Liver (tissue), 9 donors: ENCODE measurements around the gene NPIPB8. TPM values are rescaled to one million over a fixed set of nuclear protein-coding genes. Genes with fewer than 3 reads are reported as not detected.
"Not testable (repeated sequence)": the region's sequence is repeated elsewhere in the genome, so short reads cannot be mapped to it uniquely, and the experiment has no call there.

ENCODE experiments used
- DNase-seq: peaks from one replicate; pipeline ENCODE4 v3.0.0-alpha.2; 2017; ENCODE audit warnings: low spot score
- H3K27ac ChIP-seq, 2 donors: one replicate each; pipeline ENCODE4 v1.7.0; 2013; ENCODE audit warnings: inconsistent platforms in 2 of 2, low read length in 2 of 2, control low read depth in 1 of 2, low read depth in 1 of 2, mild to moderate bottlenecking in 1 of 2
- H3K27me3 ChIP-seq, 4 donors: one replicate each; pipeline versions ENCODE4 v1.6.1 to v1.7.0; 2013; ENCODE audit warnings: low read length in 3 of 4, inconsistent platforms in 1 of 4, mild to moderate bottlenecking in 1 of 4, moderate library complexity in 1 of 4; ENCODE audit not compliant: control insufficient read depth in 4 of 4, insufficient read depth in 4 of 4
- H3K36me3 ChIP-seq, 4 donors: one replicate each; pipeline versions ENCODE4 v1.6.1 to v1.7.0; 2013; ENCODE audit warnings: low read length in 3 of 4, mild to moderate bottlenecking in 3 of 4, low read depth in 1 of 4, moderate library complexity in 1 of 4; ENCODE audit not compliant: control insufficient read depth in 4 of 4, insufficient read depth in 3 of 4
- H3K4me1 ChIP-seq, 4 donors: one replicate each; pipeline versions ENCODE4 v1.6.1 to v1.7.0; 2013; ENCODE audit warnings: low read length in 3 of 4, mild to moderate bottlenecking in 3 of 4, moderate library complexity in 1 of 4; ENCODE audit not compliant: control insufficient read depth in 4 of 4, insufficient read depth in 4 of 4
- H3K4me3 ChIP-seq, 3 donors: one replicate each; pipeline versions ENCODE4 v1.6.1 to v1.7.0; 2013; ENCODE audit warnings: low read length in 3 of 3, control low read depth in 1 of 3, low read depth in 1 of 3, mild to moderate bottlenecking in 1 of 3
- H3K9ac ChIP-seq, 2 donors: one replicate each; pipeline ENCODE4 v1.7.0; 2013; ENCODE audit warnings: low read length in 2 of 2, mild to moderate bottlenecking in 2 of 2, moderate library complexity in 2 of 2, control low read depth in 1 of 2, low read depth in 1 of 2
- H3K9me3 ChIP-seq, 4 donors: one replicate each; pipeline versions ENCODE4 v1.6.1 to v1.7.0; 2013; ENCODE audit warnings: low read length in 3 of 4; ENCODE audit not compliant: control insufficient read depth in 4 of 4
- WGBS: extraction: QIAGEN DNeasy Blood & Tissue Kit; methylation state at CpG from one replicate; pipeline ENCODE4 v1.1.7; 2013; 5-methylcytosine and 5-hydroxymethylcytosine counted together
- polyA plus RNA-seq, 2 donors: library from polyadenylated mRNA; stranded (reverse) in 1 of 2; unstranded in 1 of 2; fragments of 200-250 nt in 1 of 2; fragments of >200 nt in 1 of 2; fragmentation: Nextera tagmentation in 1 of 2; extraction: Ambion mirVana in 1 of 2; gene quantifications; one replicate each; pipeline versions ENCODE4 v1.2.1 to v1.2.3, GENCODE V29; 2013 to 2015
- total RNA-seq, 2 donors: library from RNA; depleted of rRNA; stranded (reverse); fragments of >200 nt; gene quantifications; one replicate each; pipeline ENCODE4 v1.2.3, GENCODE V29; 2014
- donor health status: healthy.
- donor health status: healthy.
- donor health status: healthy.
- donor health status: healthy.
- donor health status: healthy.

The NPIPB8 gene
- total and polyA plus RNA-seq, 4 donors: 0.08 to 0.53 TPM; not detected in 2

DNA sequence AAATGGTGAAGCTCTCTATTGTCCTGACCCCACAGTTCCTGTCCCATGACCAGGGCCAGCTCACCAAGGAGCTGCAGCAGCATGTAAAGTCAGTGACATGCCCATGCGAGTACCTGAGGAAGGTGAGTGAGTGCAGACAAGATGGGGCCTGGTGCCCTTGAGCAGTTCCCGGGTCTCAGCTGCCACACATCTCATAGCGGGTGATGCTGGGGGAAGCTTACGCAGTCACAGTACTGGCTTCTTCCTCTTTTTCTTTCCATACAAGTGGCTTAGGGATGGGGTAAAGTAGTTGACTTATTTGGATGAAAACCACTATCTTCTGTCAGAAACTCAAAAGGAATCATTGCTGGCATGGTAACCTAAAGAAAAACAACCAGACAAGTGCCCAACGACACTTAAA is 494 bp downstream of the NPIPB8 start:
- WGBS: 78% methylated on average over 4 of the region's 5 CpGs
- H3K4me1 ChIP-seq, DNase-seq, H3K27me3 ChIP-seq, H3K36me3 ChIP-seq, H3K9me3 ChIP-seq, H3K9ac ChIP-seq, H3K4me3 ChIP-seq, H3K27ac ChIP-seq: not testable (repeated sequence)

DNA sequence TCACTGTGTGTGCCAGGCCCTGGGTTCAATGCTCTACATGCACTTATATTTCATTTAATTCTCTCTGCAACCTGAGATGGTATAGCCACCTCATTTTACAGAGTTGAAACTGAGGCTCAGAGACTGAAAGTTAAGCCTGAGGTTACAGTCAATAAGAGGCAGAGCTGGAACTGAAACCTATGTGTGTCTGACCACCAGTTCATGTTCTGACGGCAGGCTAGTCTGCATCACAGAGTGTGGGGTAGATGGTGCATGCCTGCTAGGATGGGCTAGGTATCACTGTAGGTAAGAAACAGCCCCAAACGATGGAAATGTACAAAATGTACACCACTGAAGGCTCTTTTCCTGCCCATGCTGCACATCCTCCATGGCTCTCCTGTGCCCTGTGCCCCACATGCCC is 2.1 kb downstream of the NPIPB8 start:
- H3K9me3 ChIP-seq, H3K4me1 ChIP-seq: not testable (repeated sequence)
- WGBS: 70% methylated on average over 2 of the region's 2 CpGs

DNA sequence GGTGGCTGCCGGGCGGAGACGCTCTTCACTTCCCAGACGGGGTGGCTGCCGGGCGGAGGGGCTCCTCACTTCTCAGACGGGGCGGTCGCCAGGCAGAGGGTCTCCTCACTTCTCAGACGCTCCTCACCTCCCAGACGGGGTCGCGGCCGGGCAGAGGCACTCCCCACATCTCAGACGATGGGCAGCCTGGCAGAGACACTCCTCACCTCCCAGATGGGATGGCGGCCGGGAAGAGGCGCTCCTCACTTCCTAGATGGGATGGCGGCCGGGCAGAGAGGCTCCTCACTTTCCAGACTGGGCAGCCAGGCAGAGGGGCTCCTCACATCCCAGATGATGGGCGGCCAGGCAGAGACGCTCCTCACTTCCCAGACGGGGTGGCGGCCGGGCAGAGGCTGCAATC is 28.4 kb downstream of the NPIPB8 start:
- H3K36me3 ChIP-seq, H3K9me3 ChIP-seq, H3K9ac ChIP-seq, H3K27ac ChIP-seq, H3K4me3 ChIP-seq, H3K27me3 ChIP-seq, DNase-seq, H3K4me1 ChIP-seq: not testable (repeated sequence)
- 94% methylated on average over 10 of the region's 25 CpGs for WGBS

More for the DNA sequence above, 2.1 kb downstream of the NPIPB8 start:
- not testable (repeated sequence) for H3K27me3 ChIP-seq, H3K4me3 ChIP-seq, H3K36me3 ChIP-seq, H3K9ac ChIP-seq, DNase-seq, H3K27ac ChIP-seq

DNA sequence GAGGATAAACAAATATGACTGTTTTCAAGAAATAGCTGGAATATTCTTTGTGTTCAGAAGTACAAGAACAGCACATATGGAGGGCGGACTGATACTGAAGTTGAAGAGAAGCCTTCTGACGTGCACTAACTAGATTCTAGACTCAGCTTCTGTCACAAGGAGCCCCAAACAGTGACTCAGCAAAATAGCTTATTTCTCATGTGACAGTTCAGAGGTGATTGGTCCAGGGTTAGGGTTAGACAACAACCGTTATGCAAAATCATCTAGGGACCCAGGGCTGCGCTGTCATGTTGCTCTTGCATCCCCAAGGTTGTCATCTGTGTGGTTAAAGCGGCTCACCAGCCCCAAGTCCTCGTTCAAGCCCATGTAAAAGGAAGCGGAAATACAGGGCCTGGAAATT is 29.6 kb downstream of the NPIPB8 start:
- not testable (repeated sequence) for H3K36me3 ChIP-seq, H3K9ac ChIP-seq, DNase-seq, H3K27ac ChIP-seq, H3K4me3 ChIP-seq, H3K27me3 ChIP-seq, H3K4me1 ChIP-seq, H3K9me3 ChIP-seq
- WGBS: no CpG with 5 or more reads among the region's 7 CpGs

DNA sequence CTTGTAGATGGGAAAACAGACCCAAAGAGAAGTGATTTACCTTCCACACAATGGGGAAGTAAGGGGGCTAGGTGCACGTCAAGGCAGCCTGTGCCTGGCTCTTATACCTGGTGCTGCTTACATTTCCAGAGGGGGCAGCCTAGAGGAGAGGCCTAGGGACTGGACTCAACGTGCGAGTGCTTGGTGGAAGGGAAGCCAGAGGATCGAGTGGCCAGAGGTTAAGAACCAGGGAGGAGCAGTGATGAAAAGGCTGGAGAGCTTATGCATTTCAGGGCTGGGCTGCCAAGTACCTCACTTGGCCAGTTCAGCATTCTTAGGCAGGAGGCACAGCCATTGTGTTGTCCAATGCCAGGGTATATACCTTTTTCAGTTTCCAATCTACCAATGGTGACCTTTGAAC is 30.3 kb downstream of the NPIPB8 start:
- H3K9me3 ChIP-seq, H3K27me3 ChIP-seq, H3K4me1 ChIP-seq, H3K4me3 ChIP-seq, H3K36me3 ChIP-seq, DNase-seq, H3K27ac ChIP-seq, H3K9ac ChIP-seq: not testable (repeated sequence)
- no CpG with 5 or more reads among the region's 4 CpGs for WGBS

DNA sequence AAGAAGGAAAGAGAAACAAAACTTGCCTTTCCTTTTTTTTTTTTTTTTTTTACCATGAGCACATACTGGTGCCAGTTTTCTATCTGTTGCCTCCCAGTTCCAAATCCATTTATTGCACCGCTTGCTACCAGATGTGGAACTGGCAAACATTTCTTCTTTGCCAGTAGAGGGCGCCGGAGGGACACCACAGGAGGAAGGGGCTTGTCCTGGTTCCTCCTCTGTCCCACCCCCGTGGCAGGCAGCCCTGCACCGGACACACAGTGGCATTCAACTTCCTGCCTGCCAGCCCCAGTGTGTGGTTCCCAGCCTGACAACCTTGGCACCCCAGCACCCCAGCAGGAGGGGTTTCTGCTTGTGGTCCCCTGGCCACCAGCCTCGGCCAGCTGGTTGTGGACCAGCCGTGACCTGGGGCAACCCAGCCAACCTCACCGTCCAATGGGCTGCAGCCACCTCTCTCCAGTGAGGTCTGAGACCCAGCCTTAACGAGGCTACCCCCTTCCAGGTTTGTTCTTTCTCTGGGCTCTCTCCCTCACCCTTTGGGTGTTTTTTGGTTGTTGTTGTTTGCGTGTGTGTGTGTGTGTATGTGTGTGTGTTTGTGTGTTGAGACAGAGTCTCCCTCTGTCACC is 50.6 kb downstream of the NPIPB8 start:
- not testable (repeated sequence) for H3K27me3 ChIP-seq, H3K4me1 ChIP-seq, DNase-seq, H3K27ac ChIP-seq, H3K4me3 ChIP-seq, H3K9me3 ChIP-seq, H3K36me3 ChIP-seq, H3K9ac ChIP-seq
- no CpG with 5 or more reads among the region's 10 CpGs for WGBS

DNA sequence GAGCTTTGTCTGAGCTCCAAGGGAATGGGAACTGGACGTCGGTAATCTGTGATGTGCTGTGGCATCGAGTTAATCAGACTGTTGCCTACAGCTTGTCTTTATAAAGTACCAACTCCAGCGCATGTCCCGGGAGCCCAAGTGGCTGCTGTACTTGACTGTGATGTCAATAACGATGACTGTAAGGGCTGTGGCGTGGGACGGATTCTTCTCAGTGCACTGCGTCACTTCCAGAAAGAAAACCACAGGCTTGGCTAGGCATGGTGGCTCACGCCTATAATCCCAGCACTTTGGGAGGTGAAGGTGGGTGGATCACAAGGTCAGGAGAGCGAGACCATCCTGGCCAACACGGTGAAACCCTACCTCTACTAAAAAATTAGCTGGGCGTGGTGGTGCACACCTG is 51.6 kb downstream of the NPIPB8 start:
- not testable (repeated sequence) for H3K9ac ChIP-seq, DNase-seq, H3K27me3 ChIP-seq, H3K4me1 ChIP-seq, H3K27ac ChIP-seq, H3K36me3 ChIP-seq, H3K9me3 ChIP-seq, H3K4me3 ChIP-seq
- WGBS: no CpG with 5 or more reads among the region's 13 CpGs

DNA sequence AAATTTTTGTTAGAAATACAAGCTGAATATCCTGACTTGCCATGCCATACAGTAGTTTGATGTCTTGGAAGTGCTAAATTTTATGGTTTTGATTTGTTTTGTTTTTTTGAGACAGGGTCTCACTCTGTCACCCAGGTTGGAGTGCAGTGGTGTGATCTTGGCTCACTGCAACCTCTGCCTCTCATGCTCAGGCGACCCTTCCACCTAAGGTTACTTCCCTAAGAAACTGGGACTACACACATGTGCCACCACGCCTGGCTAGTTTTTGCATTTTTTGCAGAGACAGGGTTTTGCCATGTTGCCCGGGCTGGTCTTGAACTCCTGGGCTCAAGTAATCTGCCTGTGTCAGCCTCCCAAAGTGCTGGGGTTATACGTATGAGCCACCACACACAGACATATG is 53.9 kb downstream of the NPIPB8 start:
- H3K27me3 ChIP-seq, H3K4me3 ChIP-seq, DNase-seq, H3K9me3 ChIP-seq, H3K9ac ChIP-seq, H3K27ac ChIP-seq, H3K4me1 ChIP-seq, H3K36me3 ChIP-seq: not testable (repeated sequence)
- WGBS: 90% methylated on average over 2 of the region's 4 CpGs
